Epidermal melanocyte (primary cell): ENCODE results near the gene CASQ1.

Experiments
- DNase-seq: peaks from one replicate; pipeline ENCODE4 v3.0.0; 2011; ENCODE audit warnings: low spot score; ENCODE audit not compliant: insufficient read length

Gene CASQ1

DNA sequence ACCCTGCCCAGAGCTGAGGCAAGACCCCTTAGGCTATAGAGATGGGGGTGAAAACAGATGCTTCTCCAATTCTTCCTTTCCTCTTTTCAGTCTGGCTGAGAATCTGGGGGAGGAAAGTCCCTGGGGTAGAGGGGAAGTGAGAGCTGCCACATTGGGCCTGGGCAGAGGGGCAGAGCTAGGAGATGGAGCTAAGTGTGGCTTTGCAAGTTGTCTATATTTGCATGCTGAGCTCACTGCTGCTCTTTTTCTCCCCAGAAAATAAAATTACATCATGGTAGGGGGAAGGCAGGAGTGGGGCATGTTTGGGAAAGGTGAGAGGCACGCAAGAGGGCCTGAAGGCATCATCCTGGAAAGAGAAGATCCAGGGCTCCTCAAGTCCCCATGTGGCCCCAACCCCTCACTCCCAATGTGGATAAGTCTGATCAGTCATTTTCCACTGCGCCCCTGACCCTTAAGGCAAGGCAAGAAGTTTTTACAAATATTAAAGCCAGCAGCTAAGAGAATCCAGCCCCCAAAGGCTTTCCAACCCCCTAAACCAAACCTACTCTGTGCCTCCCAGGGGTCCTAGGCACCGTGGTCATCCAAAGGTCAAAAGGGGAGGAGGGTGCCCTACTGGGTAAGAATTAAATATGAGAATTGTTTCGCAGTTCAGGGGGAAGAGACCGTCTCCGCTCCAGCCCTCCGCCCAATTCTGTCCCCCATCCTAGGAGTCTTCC, 14.3 kb downstream of the CASQ1 start:
- peak; percentile 12 for DNase-seq

DNA sequence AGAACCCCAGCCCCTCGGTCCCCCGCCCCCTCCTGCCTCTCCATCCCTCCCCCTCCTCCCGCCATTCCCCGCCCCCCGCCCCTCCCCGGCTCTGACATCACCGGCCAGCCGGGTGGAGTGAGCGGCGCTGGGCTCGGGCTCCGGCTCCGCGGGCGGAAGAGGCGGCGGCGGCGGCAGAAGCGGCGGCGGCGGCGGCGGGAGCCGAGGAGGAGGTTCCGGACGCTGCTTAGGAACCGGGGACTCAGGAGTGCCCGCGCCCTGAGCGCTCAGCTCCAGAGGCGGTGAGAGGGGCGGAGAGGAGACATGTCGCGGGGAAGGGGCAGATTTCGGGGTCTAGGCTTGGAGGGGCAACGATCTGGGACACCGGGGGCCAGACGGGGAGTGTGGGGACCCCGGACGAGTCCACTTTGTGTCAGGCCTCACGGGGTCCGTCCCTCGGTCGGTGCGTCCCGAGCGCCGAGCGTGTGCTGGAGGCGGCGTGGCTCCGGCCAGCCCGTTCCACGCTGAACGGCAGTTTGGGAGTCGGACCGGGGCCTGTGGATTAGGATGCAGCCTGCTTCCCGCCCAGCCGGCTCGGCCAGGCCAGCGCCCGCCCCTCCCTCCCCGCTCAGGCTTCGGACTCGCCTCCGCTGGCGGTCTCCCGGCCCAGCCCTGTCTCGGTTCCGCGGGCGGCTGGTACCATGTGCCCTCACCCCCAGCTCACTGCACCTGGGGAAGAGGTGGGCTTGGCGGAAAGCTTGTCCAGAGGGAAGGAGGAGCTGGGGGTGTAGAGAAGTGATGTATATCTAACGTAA, 15.1 kb downstream of the CASQ1 start, which contains the start of gene PEA15:
TSS of gene PEA15 (plus strand) at position 143 of the 794 bp plus-strand sequence. CDS start 6,161 bp downstream, outside the sequence.
- DNase-seq: peak; percentile 84

DNA sequence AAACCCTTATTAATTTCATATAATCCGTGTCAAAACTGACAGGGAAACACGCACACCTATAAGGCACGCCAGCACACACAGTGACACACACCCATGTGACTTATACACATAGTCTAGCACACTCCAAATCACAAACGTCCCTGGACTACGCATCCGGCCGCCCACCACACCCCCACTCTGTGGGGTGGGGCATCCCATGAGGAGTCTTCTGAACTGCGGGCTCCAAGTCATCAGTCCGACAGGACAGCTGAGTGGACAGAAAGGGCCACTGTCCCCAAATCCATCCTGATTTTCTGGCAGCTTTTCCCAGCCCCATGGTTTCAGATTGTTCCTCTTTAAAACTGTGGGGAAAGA, 15.6 kb downstream of the CASQ1 start:
- DNase-seq: peak; percentile 25

DNA sequence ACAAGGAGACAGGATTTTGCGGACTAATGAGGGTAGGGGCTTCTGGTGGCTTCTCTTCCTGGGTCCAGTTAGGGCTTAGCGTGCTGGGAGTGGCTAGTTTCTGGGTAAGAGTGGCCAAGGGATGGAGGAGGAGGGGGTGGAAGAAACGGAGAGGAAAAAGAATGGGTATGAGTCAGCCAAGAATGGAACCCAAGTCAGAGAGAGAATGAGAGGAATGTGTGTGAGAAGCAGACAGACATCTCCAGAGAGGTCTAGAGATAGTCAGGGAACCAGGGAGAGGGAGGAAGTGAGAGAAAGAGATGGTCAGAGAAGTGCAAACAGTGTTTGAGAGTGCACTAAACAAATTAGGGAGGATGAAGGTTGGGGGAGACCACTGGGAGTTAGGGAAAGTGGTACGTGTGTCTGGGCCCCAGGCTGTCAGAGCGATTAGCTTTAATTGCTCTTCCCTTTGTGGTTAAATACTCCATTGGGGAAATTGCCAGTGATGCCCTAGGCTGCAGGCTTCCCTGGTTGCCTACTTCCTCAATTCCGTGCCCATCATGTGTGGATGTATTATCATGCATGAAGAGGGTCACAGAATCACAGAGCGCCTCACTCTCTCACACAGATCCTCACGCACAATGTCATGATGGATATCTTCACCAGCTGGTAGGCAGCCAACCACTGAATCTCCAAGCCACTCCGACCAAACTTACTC, 16.2 kb downstream of the CASQ1 start:
- peak; percentile 90 for DNase-seq

DNA sequence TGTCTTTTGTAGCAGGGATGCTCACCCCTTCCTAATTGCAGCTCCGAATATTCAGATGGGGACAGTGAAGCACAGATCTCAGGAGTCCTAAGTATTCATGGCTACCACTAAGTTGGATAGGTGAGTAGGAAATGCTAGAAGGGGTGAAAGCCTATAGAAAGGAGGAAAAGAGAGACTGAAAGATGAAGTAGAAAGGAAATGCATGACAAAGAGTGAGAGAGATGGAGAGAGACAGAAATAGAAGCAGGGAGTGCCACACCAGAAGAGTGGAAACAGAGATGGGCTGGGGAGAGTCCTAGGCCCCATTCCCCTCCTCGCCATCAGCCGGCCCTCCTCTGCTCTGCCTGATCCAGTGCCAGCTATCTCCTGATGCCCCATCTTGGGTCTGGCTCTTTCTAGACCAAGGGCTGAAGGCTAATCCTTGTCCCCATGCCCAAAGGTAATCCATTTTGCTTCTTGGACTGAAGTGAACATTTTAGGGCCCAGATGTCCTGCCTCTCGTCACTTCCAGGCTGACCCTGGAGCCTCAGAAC, 16.8 kb downstream of the CASQ1 start:
- peak; percentile 14 for DNase-seq

DNA sequence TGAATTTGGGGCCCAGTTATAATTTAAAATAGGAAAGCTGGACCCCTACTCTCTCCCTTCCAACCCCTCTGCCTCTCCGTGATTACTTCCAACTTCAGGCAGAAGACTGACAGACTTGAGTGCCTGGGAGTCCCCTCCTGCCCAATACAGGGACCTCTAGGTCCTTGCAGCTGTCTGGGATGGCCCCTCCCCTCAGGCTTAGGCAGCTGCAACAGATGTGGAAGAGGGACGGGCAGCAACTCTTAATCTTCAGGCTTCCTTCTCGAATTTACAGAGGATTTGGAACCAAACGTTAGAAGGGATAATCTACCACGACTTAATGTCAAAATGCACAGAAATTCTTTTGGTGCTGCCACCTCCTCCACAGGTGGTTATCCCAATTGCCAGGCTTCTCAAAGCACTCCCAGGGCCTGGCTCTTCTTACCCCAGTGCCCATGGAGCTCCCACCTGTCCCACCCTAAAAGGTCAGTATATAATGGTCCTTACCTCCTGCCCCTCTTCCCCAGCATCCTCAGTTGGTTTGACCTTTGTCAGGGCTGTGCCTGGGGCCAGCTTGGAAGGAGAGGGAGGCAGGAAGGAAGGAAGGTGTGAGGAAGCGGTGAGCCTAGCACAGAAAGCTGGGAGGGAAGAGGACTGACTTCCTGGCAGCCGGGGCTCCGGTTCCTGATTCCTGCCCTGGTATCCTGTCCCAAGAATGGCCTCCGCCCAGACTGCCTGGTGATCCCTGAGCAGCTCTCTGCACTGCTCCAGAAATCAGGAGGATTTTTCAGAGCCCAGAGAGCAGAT, 17.6 kb downstream of the CASQ1 start:
- peak; percentile 5 for DNase-seq

DNA sequence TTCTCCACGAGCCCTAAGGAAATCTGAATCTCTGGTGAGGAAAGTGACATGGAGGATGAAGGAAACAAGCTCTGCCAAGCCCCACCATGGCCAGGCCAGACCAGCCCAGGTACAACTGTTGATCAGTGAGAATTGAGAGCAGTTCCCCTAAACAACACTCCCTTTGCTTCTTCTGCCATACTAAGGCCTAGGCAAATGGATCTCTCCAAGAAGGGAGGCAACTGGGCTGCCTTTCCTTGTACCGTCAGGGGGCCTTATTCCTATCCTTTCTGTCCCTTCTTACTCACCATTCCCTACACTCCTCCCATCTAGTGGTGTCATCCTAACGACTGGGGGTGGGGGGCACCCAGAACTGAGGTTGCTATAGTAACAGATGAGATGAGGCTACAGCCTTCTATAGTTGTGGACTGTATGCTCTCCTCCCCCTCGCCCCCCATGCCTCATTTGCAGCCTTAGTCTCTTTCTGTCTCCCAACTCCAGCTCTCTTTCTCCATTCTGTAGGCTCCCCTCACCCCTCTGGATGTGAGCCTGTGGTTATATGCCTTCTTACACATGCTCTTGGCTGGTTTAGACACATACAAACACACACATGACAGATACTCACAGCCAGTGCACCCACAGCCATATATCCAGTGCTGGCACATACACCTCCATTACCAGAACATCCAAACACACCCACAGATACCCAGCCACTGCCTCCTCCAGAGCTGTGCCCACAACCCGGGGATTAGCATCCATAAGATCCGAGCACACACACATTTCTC, 18.4 kb downstream of the CASQ1 start:
- DNase-seq: no peak

DNA sequence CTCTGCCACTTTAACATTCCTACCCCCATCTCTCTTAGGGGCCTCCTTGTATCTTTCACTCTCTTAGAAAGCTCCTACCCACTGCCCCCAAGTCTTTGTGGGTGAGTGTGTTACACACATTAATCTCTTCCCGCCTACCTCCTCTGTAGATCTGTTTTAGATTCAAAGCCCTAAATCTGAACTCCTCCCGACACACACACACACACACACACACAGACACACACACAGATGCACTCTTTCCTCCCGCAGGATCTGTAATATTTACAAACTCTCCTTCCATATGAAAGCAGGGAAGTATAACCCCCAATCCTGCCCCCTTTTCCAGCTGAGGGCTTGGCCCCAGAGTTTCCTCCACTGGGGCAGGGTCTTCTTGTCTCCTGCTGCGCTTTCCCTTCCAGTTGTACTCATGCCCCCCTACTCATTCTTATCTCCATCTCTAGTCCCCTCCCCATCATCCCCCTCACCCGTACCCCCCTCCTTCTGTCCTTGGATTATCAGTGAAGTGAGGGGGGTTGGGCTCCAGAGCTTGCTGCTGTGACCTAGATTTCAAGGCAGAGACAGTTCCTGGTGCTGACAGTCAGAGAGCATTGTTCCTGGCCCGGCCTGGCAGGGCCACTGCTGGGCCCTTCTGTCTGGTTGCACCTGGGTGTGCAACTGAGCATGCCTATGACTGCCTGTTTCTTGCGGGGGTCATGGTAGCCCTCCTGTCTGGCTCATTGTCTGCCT, 19.1 kb downstream of the CASQ1 start:
- DNase-seq: peak; percentile 11

DNA sequence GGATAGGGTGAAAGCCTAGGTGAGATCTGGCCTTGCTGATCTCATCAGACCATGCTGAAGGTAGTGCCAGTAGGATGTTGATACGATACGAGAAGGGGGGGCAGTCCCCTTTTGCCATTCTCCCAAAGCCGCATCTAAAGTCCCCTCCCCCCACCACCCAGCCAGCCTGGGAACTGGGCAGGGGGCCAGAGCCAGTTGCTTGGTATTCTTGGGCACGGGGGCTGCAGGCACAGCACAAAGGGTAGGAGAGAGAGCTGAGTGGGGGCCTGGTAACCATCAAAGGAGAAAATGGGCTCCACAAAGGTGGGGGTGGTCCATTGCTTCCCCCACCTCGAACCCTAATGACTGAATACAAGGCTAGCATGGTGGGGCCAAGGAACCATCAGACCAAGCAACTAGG, 20.2 kb downstream of the CASQ1 start:
- DNase-seq: peak; percentile 1

DNA sequence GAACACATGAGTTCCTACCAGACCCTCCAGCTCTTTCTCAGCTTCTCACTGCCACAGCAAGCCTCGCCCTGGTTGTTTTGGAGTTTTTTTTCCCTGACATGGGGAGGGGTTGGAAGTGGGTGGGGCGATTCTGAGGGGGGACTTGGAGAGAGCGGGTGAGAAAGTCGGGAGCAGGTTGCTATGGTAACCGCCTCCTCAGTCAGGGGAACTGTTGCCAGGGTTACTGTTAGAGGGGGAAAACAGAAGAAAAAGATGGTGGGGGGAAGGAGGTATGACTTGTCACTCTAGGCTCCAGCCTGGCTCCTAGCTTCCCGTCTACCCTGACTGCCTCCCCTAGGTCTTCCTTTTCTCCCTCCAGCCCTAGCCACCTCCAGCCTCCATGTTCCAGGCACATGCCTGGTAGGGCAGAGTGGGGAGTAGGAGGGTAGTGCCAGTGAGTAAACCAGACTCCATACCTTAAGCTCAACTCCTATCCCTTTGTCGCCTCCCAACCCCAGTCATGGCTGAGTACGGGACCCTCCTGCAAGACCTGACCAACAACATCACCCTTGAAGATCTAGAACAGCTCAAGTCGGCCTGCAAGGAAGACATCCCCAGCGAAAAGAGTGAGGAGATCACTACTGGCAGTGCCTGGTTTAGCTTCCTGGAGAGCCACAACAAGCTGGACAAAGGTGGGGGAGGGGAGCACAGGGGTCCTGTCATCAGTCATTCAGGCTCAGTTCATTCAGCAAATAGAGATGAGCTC, 20.8 kb downstream of the CASQ1 start:
- peak; percentile 8 for DNase-seq

DNA sequence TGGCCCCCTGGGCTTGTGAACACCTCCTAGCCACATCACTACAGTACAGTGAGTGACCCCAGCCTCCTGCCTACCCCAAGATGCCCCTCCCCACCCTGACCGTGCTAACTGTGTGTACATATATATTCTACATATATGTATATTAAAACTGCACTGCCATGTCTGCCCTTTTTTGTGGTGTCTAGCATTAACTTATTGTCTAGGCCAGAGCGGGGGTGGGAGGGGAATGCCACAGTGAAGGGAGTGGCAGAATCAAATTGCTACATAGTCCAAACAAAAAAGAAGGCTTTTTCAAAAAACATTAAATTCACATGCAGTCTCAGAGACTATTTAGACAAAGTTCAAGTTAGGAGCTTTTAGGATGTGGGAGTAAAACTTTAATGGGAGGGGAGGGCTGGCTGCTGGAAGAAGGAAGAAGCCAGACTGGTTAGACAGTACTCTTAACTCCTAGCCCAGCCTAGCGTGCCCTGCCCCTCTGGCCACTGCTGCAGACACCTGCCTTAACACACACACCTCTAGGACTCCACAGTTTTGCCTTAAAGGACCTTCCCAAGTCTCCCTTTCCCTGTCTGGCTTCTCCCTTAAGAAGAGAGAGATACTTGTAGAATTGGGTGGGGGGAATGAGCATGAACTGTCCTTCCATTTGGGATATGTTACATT, 24.2 kb downstream of the CASQ1 start:
- no peak for DNase-seq

DNA sequence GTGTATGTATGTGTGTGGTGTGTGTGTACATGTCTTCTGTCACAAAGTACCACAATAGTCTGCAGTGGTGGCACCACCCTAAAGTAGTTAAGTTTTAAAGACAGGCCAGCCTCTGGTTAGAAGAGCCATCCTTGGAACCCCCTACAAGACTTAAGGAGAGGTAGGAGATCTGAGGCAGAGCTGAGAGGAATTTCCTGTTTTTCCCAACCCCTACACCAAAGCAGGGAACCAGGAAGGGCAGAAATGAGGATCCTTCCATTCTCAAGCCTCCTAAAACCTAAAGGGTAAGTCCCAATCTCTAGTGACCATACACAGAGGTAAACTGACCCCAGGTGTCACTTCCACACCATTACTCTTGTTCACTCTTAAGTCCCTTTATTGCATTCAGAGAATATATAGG, 25.9 kb downstream of the CASQ1 start:
- peak; percentile 8 for DNase-seq

DNA sequence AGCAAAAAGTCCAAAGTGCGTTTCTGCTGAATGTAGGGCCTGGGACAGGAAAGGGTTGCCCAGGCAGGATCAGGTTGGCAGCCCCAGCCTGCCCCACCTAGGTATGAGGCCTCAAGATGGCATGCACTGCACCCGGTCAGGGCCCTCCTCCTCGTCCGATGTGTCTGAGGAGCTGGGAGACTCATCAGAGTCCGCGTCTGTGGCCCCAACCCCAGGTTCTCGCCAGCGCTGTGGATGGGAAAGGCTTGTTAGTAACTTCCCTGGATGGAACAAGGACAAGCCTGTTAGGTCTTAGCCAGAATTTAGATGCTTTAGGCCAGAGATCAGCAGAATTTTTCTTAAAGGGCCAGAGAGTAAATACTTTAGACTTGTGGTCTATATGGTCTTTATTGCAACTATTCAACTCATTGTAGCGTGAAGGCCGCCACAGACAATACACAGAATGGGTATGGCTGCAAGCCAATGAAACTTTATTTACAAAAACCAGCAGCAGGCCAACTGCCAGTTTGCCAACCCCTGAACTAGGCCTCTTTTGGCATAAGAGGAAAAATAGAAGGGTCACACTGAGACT, 27.2 kb downstream of the CASQ1 start:
- DNase-seq: peak; percentile 63

DNA sequence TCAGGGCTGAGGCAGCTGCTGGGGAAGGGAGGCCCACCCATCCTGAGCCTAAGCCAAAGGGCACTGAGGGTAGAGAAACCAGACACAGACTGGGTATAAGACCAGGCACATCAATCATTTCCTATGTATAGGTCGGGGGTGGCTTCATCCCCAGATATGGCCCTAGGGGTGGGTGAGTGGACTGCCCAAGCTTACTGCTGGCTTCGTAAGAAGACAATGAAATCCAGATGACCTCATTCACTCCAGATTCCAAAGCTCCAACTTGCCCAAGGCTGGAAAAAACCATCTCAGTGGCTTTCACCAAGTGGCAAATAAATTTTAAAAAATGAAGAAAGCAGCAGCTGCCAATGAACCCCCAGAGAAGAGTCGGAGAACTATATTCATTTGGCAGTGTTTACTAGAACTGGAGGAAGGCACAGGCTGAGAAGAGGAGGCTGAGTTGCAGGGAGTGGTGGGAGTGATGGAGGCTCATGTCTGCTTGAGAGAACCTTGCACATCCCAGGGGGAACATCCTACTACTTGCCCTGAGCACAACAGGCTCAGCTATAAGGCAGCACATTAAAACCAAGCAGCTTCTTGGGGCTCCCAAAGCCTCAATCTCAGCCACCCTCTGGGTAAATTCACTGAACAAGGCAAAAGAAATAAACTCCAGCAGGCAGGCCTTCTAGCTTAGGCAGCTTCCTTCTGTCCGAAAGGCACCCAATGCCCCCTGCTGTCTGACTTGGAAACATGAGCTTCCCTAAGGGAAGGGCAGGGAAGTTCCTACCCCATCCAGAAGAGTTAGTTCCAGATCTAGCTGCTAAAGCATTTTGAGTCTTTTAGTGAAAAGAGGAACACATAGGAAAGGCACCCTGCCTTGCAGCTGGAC, 28.9 kb downstream of the CASQ1 start:
- DNase-seq: peak; percentile 78

DNA sequence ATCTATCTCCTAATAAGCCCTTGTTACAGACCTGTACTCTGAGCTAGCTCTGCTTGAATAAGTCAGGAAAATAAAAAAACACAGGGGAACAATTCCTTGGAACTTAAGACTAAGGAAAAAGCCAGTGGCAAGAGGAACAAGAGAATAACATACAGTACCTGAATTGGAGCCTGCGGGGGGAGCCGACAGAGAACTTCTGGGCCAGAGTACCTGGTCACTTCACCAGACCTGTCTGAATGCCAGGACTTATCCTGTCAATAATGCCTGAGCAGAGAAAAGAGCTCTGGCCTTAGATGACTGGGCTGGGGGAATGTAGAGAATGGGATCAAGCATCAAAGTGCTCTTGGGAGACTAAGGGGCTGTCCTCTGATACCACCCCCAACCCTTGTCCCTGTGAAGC, 29.9 kb downstream of the CASQ1 start:
- no peak for DNase-seq

DNA sequence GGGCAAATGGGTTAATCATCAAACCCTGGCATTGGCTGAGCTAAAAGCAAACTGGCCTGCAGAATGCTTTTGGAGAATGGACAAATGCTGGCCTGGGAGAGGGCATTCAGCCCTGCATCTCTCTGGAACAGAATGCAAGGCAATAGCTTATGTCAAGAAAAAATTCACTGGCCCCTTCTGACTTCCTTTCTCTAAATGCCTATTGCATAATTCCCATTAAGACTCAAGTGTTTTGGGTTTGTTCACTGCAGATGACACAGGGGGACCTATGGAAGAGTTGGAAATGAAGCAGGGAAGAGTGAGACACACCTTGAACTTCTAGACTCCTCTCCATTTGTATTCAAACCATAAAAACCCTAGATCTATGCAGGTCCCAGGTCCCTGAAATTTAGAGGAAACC, 30.7 kb downstream of the CASQ1 start:
- no peak for DNase-seq

DNA sequence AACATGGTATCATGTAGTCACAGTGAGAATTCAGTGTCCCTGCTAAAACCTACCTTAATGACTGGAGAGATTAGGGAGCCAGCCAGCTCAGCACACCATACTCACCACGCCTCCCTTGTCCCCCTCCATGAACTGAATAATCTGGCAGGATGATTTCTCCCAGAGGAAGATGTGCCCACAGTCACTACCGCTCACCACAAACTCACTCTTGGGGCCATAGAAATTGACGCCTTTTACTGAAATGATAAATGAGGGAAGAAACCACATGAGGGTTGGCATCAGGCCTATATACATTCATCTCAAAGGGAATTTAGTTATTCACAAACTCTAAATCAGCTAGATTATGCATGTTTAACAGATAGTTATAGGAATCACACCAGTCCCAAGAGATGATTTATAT, 32.2 kb downstream of the CASQ1 start:
- no peak for DNase-seq
